HEK293 (cell line): ENCODE results near the gene HRAS.

Experiments used
- CTCF ChIP-seq: fragments of 450-650 bp; formaldehyde crosslinking; IDR thresholded peaks from 2 replicates; pipeline ENCODE4 v1.5.1; 2016; ENCODE audit warnings: missing biosample characterization, missing genetic modification characterization
- SALL2 ChIP-seq: fragments of 450-650 bp; formaldehyde crosslinking; IDR thresholded peaks from 2 replicates; pipeline ENCODE4 v1.5.0; 2017; ENCODE audit warnings: missing biosample characterization, mild to moderate bottlenecking, missing genetic modification characterization, borderline replicate concordance
- TCF7L2 ChIP-seq: IDR thresholded peaks from 2 replicates; pipeline ENCODE4 v1.6.1; 2011; ENCODE audit warnings: low read depth, mild to moderate bottlenecking, inconsistent platforms, low read length, moderate library complexity, borderline replicate concordance
- ZNF114 ChIP-seq: fragments of 450-650 bp; formaldehyde crosslinking; IDR thresholded peaks from 2 replicates; pipeline ENCODE4 v1.5.0; 2017; ENCODE audit warnings: missing biosample characterization, missing genetic modification characterization
- ZNF138 ChIP-seq: fragments of 450-650 bp; formaldehyde crosslinking; IDR thresholded peaks from 2 replicates; pipeline ENCODE4 v1.5.1; 2016; ENCODE audit warnings: missing biosample characterization, missing genetic modification characterization, borderline replicate concordance
- ZNF174 ChIP-seq: fragments of 450-650 bp; formaldehyde crosslinking; IDR thresholded peaks from 2 replicates; pipeline ENCODE4 v1.5.0; 2017; ENCODE audit warnings: missing biosample characterization, mild to moderate bottlenecking, missing genetic modification characterization
- ZNF544 ChIP-seq: fragments of 450-650 bp; formaldehyde crosslinking; IDR thresholded peaks from 2 replicates; pipeline ENCODE4 v1.5.0; 2017; ENCODE audit warnings: missing biosample characterization, missing genetic modification characterization
- ZNF76 ChIP-seq: fragments of 450-650 bp; formaldehyde crosslinking; IDR thresholded peaks from 2 replicates; pipeline ENCODE4; 2016; ENCODE audit warnings: low read depth, missing biosample characterization, missing genetic modification characterization, borderline replicate concordance

DNA sequence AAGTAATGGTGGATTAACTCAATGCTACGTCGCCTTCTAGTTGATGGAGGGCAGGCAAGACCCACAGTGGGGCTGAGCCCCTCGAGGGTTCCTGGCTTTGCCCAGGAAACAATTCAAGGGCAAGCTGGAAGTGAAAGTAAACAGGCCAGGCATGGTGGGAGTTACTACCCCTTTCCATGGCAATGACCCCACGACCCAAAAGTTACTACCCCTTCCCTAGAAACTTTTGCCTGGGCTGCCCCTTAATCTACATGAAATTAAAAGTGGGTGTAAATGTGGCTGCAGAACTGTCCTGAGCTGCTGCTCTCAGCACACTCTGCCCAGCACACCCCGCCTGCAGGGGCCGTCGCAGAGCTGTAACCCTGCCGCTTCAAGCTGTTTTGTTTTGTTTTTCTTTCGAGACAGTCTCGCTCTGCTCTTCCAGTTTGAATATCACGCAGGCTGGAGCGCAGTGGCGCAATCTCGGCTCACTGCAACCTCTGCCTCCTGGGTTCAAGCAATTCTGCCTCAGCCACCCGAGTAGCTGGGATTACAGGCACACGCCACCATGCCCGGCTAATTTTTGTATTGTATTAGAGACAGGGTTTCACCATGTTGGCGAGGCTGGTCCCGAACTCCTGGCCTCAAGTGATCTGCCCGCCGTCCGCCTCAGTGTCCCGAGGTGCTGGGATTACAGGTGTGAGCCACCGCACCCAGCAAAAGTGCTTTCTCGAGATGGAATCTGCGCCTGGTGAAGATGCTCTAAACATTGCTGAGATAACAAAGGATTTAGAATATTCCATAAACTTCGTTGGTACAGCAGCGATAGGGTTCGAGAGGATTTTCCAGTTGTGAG lies 22.4 kb downstream of the HRAS start:
- no peak for TF ChIP-seq TCF7L2
- no peak for TF ChIP-seq ZNF76
- no peak for TF ChIP-seq ZNF174
- no peak for TF ChIP-seq ZNF114 (tag by site-specific recombination)
- no peak for TF ChIP-seq ZNF544 (tag by site-specific recombination)
- TF ChIP-seq CTCF = no peak
- no peak for TF ChIP-seq ZNF138 (tag by site-specific recombination)
- no peak for TF ChIP-seq SALL2 (tag by site-specific recombination)
